Stimulated activated CD4-positive, alpha-beta T cell treated with anti-CD3 and anti-CD28 coated beads, Interleukin-4, amount 100 ng/mL, for 1 hour (primary cell): ENCODE measurements around the gene PSG6.
A peak's percentile ranks its signal among the peaks of the same experiment; 100 is the strongest.
"Not testable (repeated sequence)": the region's sequence is repeated elsewhere in the genome, so short reads cannot be mapped to it uniquely, and the experiment has no call there.

Experiments
- DNase-seq: peaks from one replicate; pipeline ENCODE4 v3.0.0-alpha.2; 2020

PSG6 gene

GRCh38 chr19:42900561-42900960 lies 17.1 kb downstream of the PSG6 start:
- not testable (repeated sequence) for DNase-seq

GRCh38 chr19:42899674-42900073 lies 18.0 kb downstream of the PSG6 start:
- DNase-seq: not testable (repeated sequence)

DNA sequence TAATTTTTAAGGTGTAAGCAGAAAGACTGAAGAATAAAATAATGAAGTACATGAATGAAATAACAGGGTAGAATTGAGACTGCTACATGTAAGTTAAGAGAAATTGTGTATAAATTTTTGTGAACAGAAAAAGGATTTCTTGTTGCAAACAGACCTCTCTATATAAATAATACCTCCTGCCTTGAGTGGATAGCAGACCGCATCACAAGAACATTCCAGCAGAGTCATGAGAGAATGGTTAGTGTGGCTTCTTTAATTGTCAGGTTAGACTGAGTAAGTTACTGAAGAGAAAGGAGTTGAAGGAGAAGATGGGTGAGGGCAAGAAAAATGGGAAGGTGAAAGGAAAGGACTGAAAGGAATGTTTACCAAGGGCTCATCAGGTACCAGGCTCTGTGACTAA lies 18.6 kb downstream of the PSG6 start:
- DNase-seq: not testable (repeated sequence)

- not testable (repeated sequence) for DNase-seq
These were observed 19.0 kb downstream of the PSG6 start for GRCh38 chr19:42898656-42899055.

- not testable (repeated sequence) for DNase-seq
These were observed 20.0 kb downstream of the PSG6 start for GRCh38 chr19:42897729-42898128.

- not testable (repeated sequence) for DNase-seq
These were observed 27.2 kb downstream of the PSG6 start for GRCh38 chr19:42890446-42890845.

- DNase-seq: not testable (repeated sequence)
These were observed 29.7 kb downstream of the PSG6 start for GRCh38 chr19:42887876-42888445.

DNA sequence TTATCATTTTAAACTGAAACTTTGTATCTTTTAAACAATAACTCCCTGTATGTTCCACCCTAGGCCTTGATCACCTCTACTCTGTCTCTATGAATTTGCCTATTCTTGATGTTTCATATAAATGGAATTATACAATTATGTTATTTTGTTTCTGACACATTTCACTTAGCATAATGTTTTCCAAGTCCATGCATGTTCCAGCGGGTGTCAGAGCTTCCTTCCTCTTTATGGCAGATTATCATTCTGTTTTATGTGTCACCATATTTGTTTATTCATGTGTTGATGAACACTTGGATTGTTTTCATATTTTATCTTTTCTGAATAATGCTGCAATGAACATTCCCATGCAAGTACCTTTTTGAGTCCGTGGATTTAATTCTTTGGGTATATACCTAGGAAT lies 35.0 kb downstream of the PSG6 start:
- DNase-seq: not testable (repeated sequence)

DNA sequence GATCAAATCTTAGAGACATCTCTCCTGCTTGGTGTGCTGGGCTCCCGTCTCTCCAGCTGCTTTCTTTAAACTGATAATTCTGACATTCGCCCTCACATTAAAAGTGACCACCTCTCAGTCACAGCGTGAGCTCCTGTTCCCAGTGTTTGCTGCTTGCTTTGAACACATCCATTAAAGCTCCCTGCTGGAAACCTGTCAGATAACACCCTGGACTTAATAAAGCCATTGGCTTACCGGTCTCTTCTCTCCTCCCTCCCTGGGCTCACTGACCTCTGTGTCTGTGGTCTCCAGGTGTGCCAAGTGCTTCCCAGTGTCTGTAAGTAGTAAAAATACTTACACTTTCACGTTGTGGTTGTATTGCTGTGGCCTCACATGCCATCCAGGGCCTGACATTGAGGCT lies 35.7 kb downstream of the PSG6 start:
- DNase-seq: not testable (repeated sequence)

DNA sequence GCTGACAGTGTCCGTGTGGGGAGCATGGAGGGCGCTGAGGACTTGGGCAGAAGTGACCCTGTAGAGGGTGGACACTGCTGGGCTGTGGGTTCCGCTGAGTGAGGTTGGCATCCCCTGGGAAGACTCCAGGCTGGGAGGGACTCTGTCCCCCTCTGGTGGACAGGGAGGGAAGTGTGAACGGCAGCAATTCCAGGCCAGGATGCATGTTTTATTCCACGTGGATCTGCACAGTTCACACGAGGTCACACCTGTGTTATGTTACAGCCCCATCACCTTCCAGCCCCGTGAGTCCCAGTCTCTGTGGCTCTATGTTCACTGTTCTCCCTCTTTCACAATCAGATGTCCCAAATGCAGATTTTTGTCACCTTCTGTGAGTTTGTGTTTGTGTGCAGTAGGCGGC lies 36.4 kb downstream of the PSG6 start:
- DNase-seq: not testable (repeated sequence)

GRCh38 chr19:42880621-42881020 lies 37.1 kb downstream of the PSG6 start:
- not testable (repeated sequence) for DNase-seq

- DNase-seq: no peak
These were observed 38.1 kb downstream of the PSG6 start, which contains the start of gene PSG1 for GRCh38 chr19:42879613-42880012. Gene PSG1, minus strand, starts transcription at chr19:42879713. Its CDS starts 132 bp downstream, at chr19:42879581.

DNA sequence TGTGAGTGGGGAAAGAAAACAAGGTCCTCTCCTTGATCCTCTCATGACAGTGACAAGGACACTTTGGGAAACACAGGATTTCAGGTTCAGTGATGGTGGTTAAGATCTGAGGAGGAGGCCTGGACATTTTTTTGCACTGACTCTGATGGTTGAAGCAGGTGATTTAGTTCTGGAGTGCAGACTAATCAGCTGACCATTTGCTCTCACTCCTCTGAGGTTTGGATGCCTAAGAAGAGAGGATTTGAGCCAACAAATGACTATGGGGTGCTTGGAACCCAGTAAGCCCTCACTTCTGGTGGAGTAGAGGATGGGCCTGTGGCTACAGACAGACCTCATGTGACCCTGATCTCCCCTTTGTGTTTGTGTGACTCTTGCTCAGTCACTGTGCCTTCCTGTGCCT lies 41.1 kb downstream of the PSG6 start:
- not testable (repeated sequence) for DNase-seq

DNA sequence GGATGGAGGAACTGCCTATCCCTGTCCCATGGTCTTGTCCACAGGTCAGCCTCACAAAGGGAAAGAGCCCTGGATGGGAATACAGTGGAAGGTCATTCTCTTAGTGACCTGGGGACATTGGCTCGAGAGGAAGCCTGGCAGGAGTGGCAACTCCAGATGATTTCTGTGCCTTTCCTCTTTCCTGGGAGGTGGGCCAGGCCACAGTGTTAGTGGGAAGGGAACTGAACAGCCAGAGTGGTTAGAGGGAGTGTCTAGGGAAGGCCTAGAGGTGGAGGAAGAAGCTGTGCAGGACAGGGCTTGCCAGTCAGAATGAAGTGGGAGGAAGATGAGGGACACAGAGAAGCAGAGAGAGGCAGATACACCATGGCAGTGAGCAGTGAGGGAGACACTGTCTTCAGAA lies 41.8 kb downstream of the PSG6 start:
- DNase-seq: not testable (repeated sequence)

DNA sequence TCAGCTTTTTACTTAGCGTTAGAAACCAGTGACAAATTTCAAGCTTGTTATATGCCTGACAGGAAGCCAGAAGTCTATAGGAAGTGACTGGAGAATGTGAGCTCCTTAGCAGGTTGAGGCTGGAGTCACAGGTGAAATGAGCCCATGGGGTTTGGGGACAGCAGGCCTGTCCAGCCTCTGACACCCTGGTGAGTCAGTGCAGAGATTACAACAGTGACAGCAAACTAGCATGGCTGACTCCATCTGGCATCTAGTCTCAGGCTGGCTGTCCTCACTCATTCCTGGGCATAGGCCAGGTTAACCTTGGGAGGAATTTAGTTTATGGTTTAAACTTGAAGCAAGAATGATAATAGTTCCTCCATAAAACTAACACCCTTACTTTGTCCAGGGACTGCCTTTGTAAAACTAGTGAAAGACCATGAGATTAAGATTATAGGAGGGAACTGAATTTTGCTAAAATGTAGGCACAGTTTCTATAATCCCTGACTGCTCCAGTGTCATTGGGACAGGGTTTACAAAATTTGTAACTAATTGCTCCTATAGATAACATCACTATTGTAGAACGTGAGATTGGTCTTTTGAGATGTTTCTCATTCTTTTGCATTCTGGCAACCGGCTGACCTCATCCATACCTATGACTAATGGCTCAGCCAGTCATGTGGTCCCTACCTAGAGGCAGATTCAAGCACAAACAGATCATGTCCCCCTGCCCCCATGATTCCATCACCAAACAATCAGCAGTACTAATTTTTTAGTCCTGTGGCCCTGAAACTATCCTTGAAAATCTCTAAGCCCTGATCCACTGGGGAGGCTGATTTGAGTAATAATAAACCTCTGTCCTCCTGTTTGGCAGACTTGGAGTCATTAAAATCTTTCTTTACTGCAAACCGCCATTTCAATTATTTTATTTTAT lies 42.5 kb downstream of the PSG6 start:
- not testable (repeated sequence) for DNase-seq

GRCh38 chr19:42874136-42874535 lies 43.6 kb downstream of the PSG6 start:
- DNase-seq: not testable (repeated sequence)

DNA sequence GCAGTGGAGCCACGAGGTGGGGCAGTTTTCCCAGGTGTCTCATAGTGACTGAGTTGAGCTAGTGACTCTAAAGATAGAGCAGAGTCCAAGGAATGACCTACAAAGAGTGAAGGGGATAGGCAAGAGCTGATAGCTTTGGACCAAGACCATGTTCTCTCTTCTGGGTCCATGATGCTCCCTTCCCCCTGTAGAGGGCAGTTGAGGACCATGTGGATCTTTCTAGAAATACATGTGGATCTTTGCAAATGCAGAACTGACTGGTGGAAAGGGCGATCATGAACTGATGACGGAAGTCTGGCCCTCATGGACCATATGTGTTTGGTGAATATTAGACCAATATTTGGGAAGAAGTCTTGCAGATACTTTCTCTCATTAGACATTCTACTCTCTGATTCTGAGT lies 45.1 kb downstream of the PSG6 start:
- DNase-seq: no peak

- no peak for DNase-seq
These were observed 60.2 kb downstream of the PSG6 start for GRCh38 chr19:42857544-42857867.

GRCh38 chr19:42856866-42857543 lies 60.7 kb downstream of the PSG6 start:
- peak; percentile 4 for DNase-seq

GRCh38 chr19:42854745-42855144 lies 62.9 kb downstream of the PSG6 start:
- DNase-seq: not testable (repeated sequence)

- not testable (repeated sequence) for DNase-seq
These were observed 64.5 kb downstream of the PSG6 start for GRCh38 chr19:42853231-42853630.

DNA sequence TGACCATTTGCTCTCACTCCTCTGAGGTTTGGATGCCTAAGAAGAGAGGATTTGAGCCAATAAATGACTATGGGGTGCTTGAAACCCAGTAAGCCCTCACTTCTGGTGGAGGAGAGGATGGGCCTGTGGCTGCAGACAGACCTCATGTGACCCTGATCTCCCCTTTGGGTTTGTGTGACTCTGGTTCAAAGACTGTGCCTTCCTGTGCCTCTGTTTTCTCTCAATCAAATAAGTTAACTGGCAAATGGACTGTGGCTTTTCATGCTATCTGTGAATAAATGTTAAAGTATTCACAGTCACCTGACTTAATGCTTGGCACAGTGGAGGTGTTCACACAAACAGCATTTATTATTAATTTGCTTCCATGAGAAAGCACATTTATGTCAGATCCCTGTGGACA lies 64.9 kb downstream of the PSG6 start:
- not testable (repeated sequence) for DNase-seq
